Measurements from ENCODE around the gene FST.

FST gene

GRCh38 chr5:53453898-53454718 lies 26.3 kb upstream of the FST start:
- no peaks in the 10 kb centered on the region for H3K27me3 ChIP-seq (replicated peaks; ENCODE audit: control insufficient read depth, insufficient read depth, low read length)
- no peaks in the 10 kb centered on the region for H3K36me3 ChIP-seq (ENCODE audit: control insufficient read depth, insufficient read depth, low read length, severe bottlenecking)
- no peak overlapping the region for H3K4me3 ChIP-seq (ENCODE audit: low read length)
- H3K9me3 ChIP-seq (ENCODE audit: control insufficient read depth, low read length): no peaks in the 10 kb centered on the region
- no peaks in the 10 kb centered on the region for H3K4me1 ChIP-seq (ENCODE audit: control insufficient read depth, insufficient read depth, low read length)
- no peak for DNase-seq (ENCODE audit: low read depth)
- H3K9ac ChIP-seq (ENCODE audit: low read length): no peak overlapping the region

- no peak for DNase-seq (ENCODE audit: low read depth)
- Histone ChIP-seq H3K4me1 (ENCODE audit: control insufficient read depth, insufficient read depth, low read length) (no peaks in the 10 kb centered on the region), H3K9me3 (ENCODE audit: control insufficient read depth, low read length) (no peaks in the 10 kb centered on the region), H3K36me3 (ENCODE audit: control insufficient read depth, insufficient read depth, low read length, severe bottlenecking) (no peaks in the 10 kb centered on the region), H3K9ac (ENCODE audit: low read length) (no peak overlapping the region), H3K4me3 (ENCODE audit: low read length) (no peak overlapping the region), H3K27me3 (replicated peaks; ENCODE audit: control insufficient read depth, insufficient read depth, low read length) (no peaks in the 10 kb centered on the region)
Observed at GRCh38 chr5:53454719-53455000, 25.8 kb upstream of the FST start.

GRCh38 chr5:53456366-53456765 lies 24.1 kb upstream of the FST start:
- H3K4me3 ChIP-seq (ENCODE audit: low read length): no peak overlapping the region
- no peak overlapping the region for H3K9ac ChIP-seq (ENCODE audit: low read length)
- no peaks in the 10 kb centered on the region for H3K4me1 ChIP-seq (ENCODE audit: control insufficient read depth, insufficient read depth, low read length)
- H3K36me3 ChIP-seq (ENCODE audit: control insufficient read depth, insufficient read depth, low read length, severe bottlenecking): no peaks in the 10 kb centered on the region
- no peaks in the 10 kb centered on the region for H3K27me3 ChIP-seq (replicated peaks; ENCODE audit: control insufficient read depth, insufficient read depth, low read length)
- H3K9me3 ChIP-seq (ENCODE audit: control insufficient read depth, low read length): no peaks in the 10 kb centered on the region
- DNase-seq (ENCODE audit: low read depth): no peak

GRCh38 chr5:53463909-53464621 lies 16.4 kb upstream of the FST start:
- Histone ChIP-seq H3K9me3 (ENCODE audit: control insufficient read depth, low read length) (no peaks in the 10 kb centered on the region), H3K9ac (ENCODE audit: low read length) (no peak overlapping the region), H3K4me1 (ENCODE audit: control insufficient read depth, insufficient read depth, low read length) (no peaks in the 10 kb centered on the region), H3K36me3 (ENCODE audit: control insufficient read depth, insufficient read depth, low read length, severe bottlenecking) (no peaks in the 10 kb centered on the region), H3K4me3 (ENCODE audit: low read length) (no peak overlapping the region), H3K27me3 (replicated peaks; ENCODE audit: control insufficient read depth, insufficient read depth, low read length) (no peaks in the 10 kb centered on the region)
- no peak for DNase-seq (ENCODE audit: low read depth)

GRCh38 chr5:53464722-53465121 lies 15.7 kb upstream of the FST start:
- DNase-seq (ENCODE audit: low read depth): no peak
- Histone ChIP-seq H3K27me3 (replicated peaks; ENCODE audit: control insufficient read depth, insufficient read depth, low read length) (no peaks in the 10 kb centered on the region), H3K4me1 (ENCODE audit: control insufficient read depth, insufficient read depth, low read length) (no peaks in the 10 kb centered on the region), H3K4me3 (ENCODE audit: low read length) (no peak overlapping the region), H3K9me3 (ENCODE audit: control insufficient read depth, low read length) (no peaks in the 10 kb centered on the region), H3K9ac (ENCODE audit: low read length) (no peak overlapping the region), H3K36me3 (ENCODE audit: control insufficient read depth, insufficient read depth, low read length, severe bottlenecking) (no peaks in the 10 kb centered on the region)

GRCh38 chr5:53469946-53470687 lies 10.3 kb upstream of the FST start:
- H3K9ac ChIP-seq (ENCODE audit: low read length): no peak overlapping the region
- peaks cover 5% of the 10 kb centered on the region for H3K4me1 ChIP-seq (ENCODE audit: control insufficient read depth, insufficient read depth, low read length)
- H3K27me3 ChIP-seq (replicated peaks; ENCODE audit: control insufficient read depth, insufficient read depth, low read length): no peaks in the 10 kb centered on the region
- no peaks in the 10 kb centered on the region for H3K9me3 ChIP-seq (ENCODE audit: control insufficient read depth, low read length)
- H3K36me3 ChIP-seq (ENCODE audit: control insufficient read depth, insufficient read depth, low read length, severe bottlenecking): no peaks in the 10 kb centered on the region
- no peak overlapping the region for H3K4me3 ChIP-seq (ENCODE audit: low read length)
- no peak for DNase-seq (ENCODE audit: low read depth)

- H3K4me1 ChIP-seq (ENCODE audit: control insufficient read depth, insufficient read depth, low read length): peaks cover 5% of the 10 kb centered on the region
- H3K36me3 ChIP-seq (ENCODE audit: control insufficient read depth, insufficient read depth, low read length, severe bottlenecking): no peaks in the 10 kb centered on the region
- no peaks in the 10 kb centered on the region for H3K9me3 ChIP-seq (ENCODE audit: control insufficient read depth, low read length)
- H3K27me3 ChIP-seq (replicated peaks; ENCODE audit: control insufficient read depth, insufficient read depth, low read length): no peaks in the 10 kb centered on the region
- H3K9ac ChIP-seq (ENCODE audit: low read length): no peak overlapping the region
- no peak for DNase-seq (ENCODE audit: low read depth)
- H3K4me3 ChIP-seq (ENCODE audit: low read length): no peak overlapping the region
Observed at GRCh38 chr5:53472279-53472678, 8.2 kb upstream of the FST start.

GRCh38 chr5:53472720-53473510 lies 7.5 kb upstream of the FST start:
- Histone ChIP-seq H3K4me3 (ENCODE audit: low read length) (no peak overlapping the region), H3K36me3 (ENCODE audit: control insufficient read depth, insufficient read depth, low read length, severe bottlenecking) (no peaks in the 10 kb centered on the region), H3K4me1 (ENCODE audit: control insufficient read depth, insufficient read depth, low read length) (peaks cover 5% of the 10 kb centered on the region), H3K27me3 (replicated peaks; ENCODE audit: control insufficient read depth, insufficient read depth, low read length) (no peaks in the 10 kb centered on the region), H3K9ac (ENCODE audit: low read length) (no peak overlapping the region), H3K9me3 (ENCODE audit: control insufficient read depth, low read length) (no peaks in the 10 kb centered on the region)
- DNase-seq (ENCODE audit: low read depth): no peak

GRCh38 chr5:53473633-53474032 lies 6.8 kb upstream of the FST start:
- Histone ChIP-seq H3K9ac (ENCODE audit: low read length) (no peak overlapping the region), H3K9me3 (ENCODE audit: control insufficient read depth, low read length) (no peaks in the 10 kb centered on the region), H3K4me3 (ENCODE audit: low read length) (no peak overlapping the region), H3K27me3 (replicated peaks; ENCODE audit: control insufficient read depth, insufficient read depth, low read length) (no peaks in the 10 kb centered on the region), H3K4me1 (ENCODE audit: control insufficient read depth, insufficient read depth, low read length) (peaks cover 5% of the 10 kb centered on the region), H3K36me3 (ENCODE audit: control insufficient read depth, insufficient read depth, low read length, severe bottlenecking) (no peaks in the 10 kb centered on the region)
- no peak for DNase-seq (ENCODE audit: low read depth)

GRCh38 chr5:53475320-53475719 lies 5.1 kb upstream of the FST start:
- Histone ChIP-seq H3K9ac (ENCODE audit: low read length) (no peak overlapping the region), H3K4me3 (ENCODE audit: low read length) (no peak overlapping the region), H3K27me3 (replicated peaks; ENCODE audit: control insufficient read depth, insufficient read depth, low read length) (no peaks in the 10 kb centered on the region), H3K9me3 (ENCODE audit: control insufficient read depth, low read length) (no peaks in the 10 kb centered on the region), H3K4me1 (ENCODE audit: control insufficient read depth, insufficient read depth, low read length) (no peaks in the 10 kb centered on the region), H3K36me3 (ENCODE audit: control insufficient read depth, insufficient read depth, low read length, severe bottlenecking) (no peaks in the 10 kb centered on the region)
- no peak for DNase-seq (ENCODE audit: low read depth)

GRCh38 chr5:53476019-53476418 lies 4.4 kb upstream of the FST start:
- H3K4me3 ChIP-seq (ENCODE audit: low read length): no peak overlapping the region
- H3K4me1 ChIP-seq (ENCODE audit: control insufficient read depth, insufficient read depth, low read length): peaks cover 3% of the 10 kb centered on the region
- no peaks in the 10 kb centered on the region for H3K27me3 ChIP-seq (replicated peaks; ENCODE audit: control insufficient read depth, insufficient read depth, low read length)
- no peak overlapping the region for H3K9ac ChIP-seq (ENCODE audit: low read length)
- no peaks in the 10 kb centered on the region for H3K9me3 ChIP-seq (ENCODE audit: control insufficient read depth, low read length)
- DNase-seq (ENCODE audit: low read depth): no peak
- H3K36me3 ChIP-seq (ENCODE audit: control insufficient read depth, insufficient read depth, low read length, severe bottlenecking): no peaks in the 10 kb centered on the region

All from adipocyte (in vitro differentiated cells).